Bronchial epithelial cell (primary cell): ENCODE measurements around the gene WDFY3. TPM values are rescaled to one million over a fixed set of nuclear protein-coding genes. Genes with fewer than 3 reads are reported as not detected.
A peak's percentile ranks its signal among the peaks of the same experiment; 100 is the strongest.

ENCODE experiments used
- DNase-seq: peaks from one replicate; pipeline ENCODE4 v3.0.0-alpha.2; 2010; ENCODE audit warnings: low read depth
- FAIRE-seq: peaks from 2 replicates; lab custom pipeline; 2011; peaks lifted over from hg19 to GRCh38; lab: Jason Lieb, UNC
- H3K27me3 ChIP-seq: 2 replicates; pipeline ENCODE4 v1.5.1; 2011; ENCODE audit warnings: low read length; ENCODE audit not compliant: control insufficient read depth, insufficient read depth
- H3K36me3 ChIP-seq: 2 replicates; pipeline ENCODE4 v1.5.1; 2011; ENCODE audit warnings: low read length; ENCODE audit not compliant: control insufficient read depth, insufficient read depth
- H3K4me3 ChIP-seq: 2 replicates; pipeline ENCODE4 v1.5.1; 2011; ENCODE audit warnings: mild to moderate bottlenecking, low read depth, low read length, control low read depth
- total RNA-seq: library from RNA; depleted of rRNA; stranded (reverse); fragments of >200 nt; gene quantifications from 2 replicates; pipeline ENCODE4 v1.2.1, GENCODE V29; 2014
- TF ChIP-seq, protein P1 (sequence below): IDR thresholded peaks from 2 replicates; pipeline ENCODE4 v1.5.1; 2011; ENCODE audit warnings: mild to moderate bottlenecking, moderate library complexity, low read length, control low read depth, inconsistent platforms; ENCODE audit not compliant: insufficient read depth, severe bottlenecking

The WDFY3 gene
- total RNA-seq, 1 donor from 2014 or later: 33.2 TPM

DNA sequence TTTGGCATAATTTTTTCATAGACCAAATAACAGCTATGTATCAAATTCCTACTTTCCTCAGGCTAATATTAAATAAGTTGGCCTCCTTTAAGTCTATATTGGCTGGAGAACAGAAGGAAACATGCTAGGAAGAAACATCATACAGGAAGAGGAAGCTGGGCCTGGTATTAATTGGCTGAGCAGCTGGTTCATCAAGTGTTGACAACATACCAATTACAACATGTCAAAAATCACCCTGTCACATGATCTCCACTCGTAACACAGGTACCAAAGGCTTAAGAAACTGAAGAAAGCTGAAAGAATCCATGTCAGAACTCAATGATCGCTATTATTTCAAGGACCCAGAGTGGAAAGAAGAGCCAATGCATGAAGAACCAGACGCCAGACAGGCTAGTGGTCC is 10.5 kb downstream of the WDFY3 start:
- FAIRE-seq (no peak), DNase-seq (peak; percentile 74)
- Histone ChIP-seq H3K36me3 (no peaks in the 10 kb centered on the region), H3K4me3 (no peak overlapping the region), H3K27me3 (no peaks in the 10 kb centered on the region)
- TF ChIP-seq, protein P1, sequence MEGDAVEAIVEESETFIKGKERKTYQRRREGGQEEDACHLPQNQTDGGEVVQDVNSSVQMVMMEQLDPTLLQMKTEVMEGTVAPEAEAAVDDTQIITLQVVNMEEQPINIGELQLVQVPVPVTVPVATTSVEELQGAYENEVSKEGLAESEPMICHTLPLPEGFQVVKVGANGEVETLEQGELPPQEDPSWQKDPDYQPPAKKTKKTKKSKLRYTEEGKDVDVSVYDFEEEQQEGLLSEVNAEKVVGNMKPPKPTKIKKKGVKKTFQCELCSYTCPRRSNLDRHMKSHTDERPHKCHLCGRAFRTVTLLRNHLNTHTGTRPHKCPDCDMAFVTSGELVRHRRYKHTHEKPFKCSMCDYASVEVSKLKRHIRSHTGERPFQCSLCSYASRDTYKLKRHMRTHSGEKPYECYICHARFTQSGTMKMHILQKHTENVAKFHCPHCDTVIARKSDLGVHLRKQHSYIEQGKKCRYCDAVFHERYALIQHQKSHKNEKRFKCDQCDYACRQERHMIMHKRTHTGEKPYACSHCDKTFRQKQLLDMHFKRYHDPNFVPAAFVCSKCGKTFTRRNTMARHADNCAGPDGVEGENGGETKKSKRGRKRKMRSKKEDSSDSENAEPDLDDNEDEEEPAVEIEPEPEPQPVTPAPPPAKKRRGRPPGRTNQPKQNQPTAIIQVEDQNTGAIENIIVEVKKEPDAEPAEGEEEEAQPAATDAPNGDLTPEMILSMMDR: no peak

DNA sequence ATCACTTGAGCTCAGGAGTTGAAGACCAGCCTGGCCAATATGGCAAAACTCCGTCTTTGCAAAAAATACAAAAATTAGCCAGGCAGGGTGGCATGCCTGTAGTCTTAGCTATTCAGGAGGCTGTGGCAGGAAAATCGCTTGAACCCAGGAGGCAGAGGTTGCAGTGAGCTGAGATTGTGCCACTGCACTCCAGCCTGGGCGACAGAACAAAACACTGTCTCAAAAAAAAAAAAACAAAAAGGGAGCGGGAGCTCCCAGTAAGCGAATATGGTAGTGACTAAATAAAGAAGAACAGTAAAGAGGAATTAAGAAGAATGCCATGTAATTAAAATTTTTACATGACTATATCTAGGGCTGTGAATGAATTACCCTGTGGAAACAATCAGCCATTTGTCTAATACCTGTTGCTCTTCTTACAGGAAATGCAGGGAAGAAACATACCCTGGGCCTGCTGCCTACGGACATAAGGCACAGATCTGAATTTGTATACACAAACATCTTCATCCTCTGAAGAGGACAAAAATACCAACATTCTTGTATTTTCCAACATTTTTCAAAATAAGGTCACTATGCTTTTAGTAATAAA is 11.4 kb downstream of the WDFY3 start:
- no peak for FAIRE-seq
- TF ChIP-seq, protein P1: no peak

DNA sequence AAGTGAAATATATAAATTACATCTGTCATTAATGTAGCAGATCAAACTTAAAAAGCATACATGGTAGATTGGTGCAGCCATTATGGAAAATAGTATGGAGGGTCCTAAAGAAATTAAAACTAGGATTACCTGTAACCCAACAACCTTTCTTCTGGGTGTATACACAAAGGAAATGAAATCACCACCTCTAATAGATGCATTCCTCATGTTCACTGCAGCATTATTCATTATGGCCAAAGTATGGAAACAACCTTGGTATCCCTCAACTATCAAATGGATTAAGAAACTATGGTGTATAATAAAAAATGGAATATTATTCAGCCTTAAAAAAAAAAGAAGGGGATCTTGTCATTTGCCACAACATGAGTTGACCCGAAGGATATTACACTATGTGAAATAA is 13.7 kb downstream of the WDFY3 start:
- TF ChIP-seq, protein P1: no peak
- Histone ChIP-seq H3K36me3 (no peaks in the 10 kb centered on the region), H3K27me3 (no peaks in the 10 kb centered on the region), H3K4me3 (no peak overlapping the region)
- FAIRE-seq (no peak), DNase-seq (peak; percentile 81)

More for the DNA sequence above, 11.4 kb downstream of the WDFY3 start:
- Histone ChIP-seq H3K27me3 (no peaks in the 10 kb centered on the region), H3K36me3 (no peaks in the 10 kb centered on the region), H3K4me3 (no peak overlapping the region)
- DNase-seq: no peak

DNA sequence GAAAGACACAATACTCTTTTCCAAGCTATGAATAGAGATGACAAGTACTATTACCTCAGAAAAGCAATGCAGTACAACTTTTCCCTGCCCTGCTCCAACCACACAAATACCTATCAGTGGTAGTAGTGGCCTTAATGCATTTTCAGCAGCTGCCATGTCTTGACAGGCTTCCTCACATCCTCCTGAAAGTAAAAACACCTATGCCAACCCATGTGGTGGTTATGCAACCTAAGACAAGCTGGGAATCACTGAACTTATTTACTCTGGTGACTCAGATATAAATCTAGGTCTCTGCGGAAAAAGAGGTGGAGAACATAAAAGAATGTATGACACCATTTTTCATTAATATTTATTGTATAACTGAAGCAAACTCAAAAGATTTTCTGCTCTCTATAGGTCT is 14.5 kb downstream of the WDFY3 start:
- H3K27me3 ChIP-seq: no peaks in the 10 kb centered on the region
- H3K4me3 ChIP-seq: no peak overlapping the region
- TF ChIP-seq, protein P1: no peak
- no peaks in the 10 kb centered on the region for H3K36me3 ChIP-seq
- peak; percentile 94 for FAIRE-seq
- peak; percentile 100 for DNase-seq

DNA sequence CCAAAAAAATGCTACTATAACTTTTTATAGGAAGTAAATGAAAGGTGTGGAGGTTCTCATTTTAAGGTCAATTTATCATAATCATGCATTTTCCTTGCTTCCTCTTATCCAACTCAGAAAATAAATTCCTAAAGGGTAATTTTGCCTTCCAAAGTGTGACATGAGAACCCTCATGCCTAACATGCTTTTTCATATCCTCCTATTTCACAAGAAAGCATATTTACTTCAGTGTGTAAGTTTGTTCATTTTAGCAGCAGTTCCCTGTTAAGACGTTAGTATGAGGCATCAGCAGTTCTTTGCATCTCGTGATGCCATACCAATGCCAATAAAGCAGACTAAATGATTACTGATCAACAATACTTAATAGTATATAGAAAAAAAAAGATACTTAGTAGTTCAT is 18.4 kb downstream of the WDFY3 start:
- FAIRE-seq: no peak
- TF ChIP-seq, protein P1: no peak
- Histone ChIP-seq H3K36me3 (no peaks in the 10 kb centered on the region), H3K4me3 (no peak overlapping the region), H3K27me3 (no peaks in the 10 kb centered on the region)
- no peak for DNase-seq

DNA sequence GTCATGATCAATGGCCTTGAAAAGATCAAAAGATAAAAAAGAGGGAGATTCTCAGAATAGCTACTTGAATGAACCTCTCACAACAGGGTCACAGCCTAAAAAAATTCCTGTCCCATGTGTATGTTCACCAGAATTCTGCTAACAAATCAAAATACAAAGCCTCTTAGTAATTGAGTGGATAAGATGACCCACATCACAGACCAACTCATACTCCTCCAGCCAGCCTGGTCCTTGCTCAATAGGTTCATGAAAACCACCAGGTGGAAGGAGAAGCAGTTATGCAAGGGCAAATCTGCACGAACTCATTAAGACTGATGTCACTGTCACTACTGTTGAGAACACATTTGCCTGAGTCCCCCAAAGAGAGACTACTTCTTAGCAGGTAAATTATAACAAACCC is 21.5 kb downstream of the WDFY3 start:
- no peak for FAIRE-seq

More for the DNA sequence above, 21.5 kb downstream of the WDFY3 start:
- peak; percentile 44 for DNase-seq
- H3K4me3 ChIP-seq: no peak overlapping the region
- no peaks in the 10 kb centered on the region for H3K27me3 ChIP-seq
- no peaks in the 10 kb centered on the region for H3K36me3 ChIP-seq
- TF ChIP-seq, protein P1: no peak
